ENCODE results near the gene PIP5KL1. TPM values are rescaled to one million over a fixed set of nuclear protein-coding genes. Genes with fewer than 3 reads are reported as not detected.

PIP5KL1 gene
- total RNA-seq, 1 donor from 2014 or later: 0.51 TPM

DNA sequence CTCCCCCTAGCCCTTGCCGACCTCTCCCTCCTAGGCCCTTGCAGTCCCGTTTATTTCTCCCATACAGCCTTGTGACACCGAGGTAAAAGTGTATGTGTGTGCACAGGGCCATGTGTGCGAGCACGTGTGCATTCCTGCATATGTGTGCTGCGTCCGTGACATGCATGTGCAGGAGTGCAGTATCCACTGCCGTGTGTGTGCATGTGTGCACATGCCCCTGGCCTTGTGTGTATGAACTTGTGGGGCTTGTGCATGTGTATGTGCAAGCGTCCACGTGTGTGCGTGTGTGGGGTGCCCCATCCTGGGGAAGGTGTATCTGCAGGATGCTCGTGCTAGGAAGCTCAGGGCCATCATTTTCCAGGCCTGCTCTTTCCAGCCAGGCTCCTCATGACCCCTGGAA is 59.7 kb downstream of the PIP5KL1 start:
- no peak for DNase-seq

Other genes starting within 250 kb of the PIP5KL1 start
- gene CFAP157, start 223.8 kb downstream of the PIP5KL1 start, total RNA-seq: not detected in 2 replicates
- gene PTRH1, start 215.1 kb downstream of the PIP5KL1 start, total RNA-seq: 22.3 and 24.7 TPM in 2 replicates
- not detected in 2 replicates for gene TTC16, start 214.7 kb downstream of the PIP5KL1 start, total RNA-seq
- gene TOR2A, start 195.5 kb downstream of the PIP5KL1 start, total RNA-seq: 7.7 and 13.2 TPM in 2 replicates
- 77.8 and 95.6 TPM in 2 replicates for gene SH2D3C, start 152.1 kb downstream of the PIP5KL1 start, total RNA-seq
- gene CDK9, start 144.7 kb downstream of the PIP5KL1 start, total RNA-seq: 102 and 116 TPM in 2 replicates
- gene FPGS, start 127.9 kb downstream of the PIP5KL1 start, total RNA-seq: 64.2 and 93.8 TPM in 2 replicates
- gene ENG, start 76.1 kb downstream of the PIP5KL1 start, total RNA-seq: 84.2 and 165 TPM in 2 replicates
- gene AK1, start 53.1 kb downstream of the PIP5KL1 start, total RNA-seq: 22.0 and 42.2 TPM in 2 replicates
- 33.2 and 44.8 TPM in 2 replicates for gene ST6GALNAC6, start 31.2 kb downstream of the PIP5KL1 start, total RNA-seq
- gene ST6GALNAC4, start 13.7 kb downstream of the PIP5KL1 start, total RNA-seq: 50.0 and 98.0 TPM in 2 replicates
- 8.5 and 9.9 TPM in 2 replicates for gene DPM2, start 7.1 kb upstream of the PIP5KL1 start, total RNA-seq
- 8.3 and 34.4 TPM in 2 replicates for gene EEIG1, start 50.2 kb upstream of the PIP5KL1 start, total RNA-seq
- gene NAIF1, start 136.5 kb upstream of the PIP5KL1 start, total RNA-seq: 12.8 and 13.8 TPM in 2 replicates
- gene SLC25A25, start 137.5 kb upstream of the PIP5KL1 start, total RNA-seq: 34.1 and 64.7 TPM in 2 replicates
- 52.8 and 87.3 TPM in 2 replicates for gene PTGES2, start 197.0 kb upstream of the PIP5KL1 start, total RNA-seq
- gene LCN2, start 218.7 kb upstream of the PIP5KL1 start, total RNA-seq: 0.14 TPM in 1 of 2 replicates, not detected in the other
- gene BBLN, start 229.5 kb upstream of the PIP5KL1 start, total RNA-seq: 47.4 and 77.1 TPM in 2 replicates